Stimulated activated CD4-positive, alpha-beta T cell treated with anti-CD3 and anti-CD28 coated beads, Interleukin-15, amount 100 ng/mL, for 48 hours (primary cell): ENCODE data around the gene KIF14.
"Not testable (repeated sequence)": the region's sequence is repeated elsewhere in the genome, so short reads cannot be mapped to it uniquely, and the experiment has no call there.

Experiments used
- DNase-seq, 2 donors: peaks; one replicate each; pipeline ENCODE4 v3.0.0-alpha.2; 2020; ENCODE audit warnings: low read depth in 2 of 2

Gene KIF14

DNA sequence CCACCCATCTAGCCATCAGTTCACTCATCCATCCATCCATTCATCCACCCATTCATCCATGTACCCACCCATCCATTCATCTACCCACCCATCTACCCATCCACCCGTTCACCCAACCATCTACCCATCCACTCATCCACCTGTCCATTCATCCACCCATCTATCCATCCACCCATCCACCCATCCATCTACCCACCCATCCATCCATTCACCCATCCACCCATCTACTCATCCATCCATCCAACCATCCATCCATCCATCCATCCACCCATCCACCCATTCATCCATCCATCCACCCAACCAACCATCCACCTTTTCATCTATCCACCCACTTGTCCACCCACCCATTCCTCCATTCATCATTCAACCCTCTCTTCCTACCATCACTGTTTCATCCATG, 80.3 kb downstream of the KIF14 start:
- no peak for DNase-seq

DNA sequence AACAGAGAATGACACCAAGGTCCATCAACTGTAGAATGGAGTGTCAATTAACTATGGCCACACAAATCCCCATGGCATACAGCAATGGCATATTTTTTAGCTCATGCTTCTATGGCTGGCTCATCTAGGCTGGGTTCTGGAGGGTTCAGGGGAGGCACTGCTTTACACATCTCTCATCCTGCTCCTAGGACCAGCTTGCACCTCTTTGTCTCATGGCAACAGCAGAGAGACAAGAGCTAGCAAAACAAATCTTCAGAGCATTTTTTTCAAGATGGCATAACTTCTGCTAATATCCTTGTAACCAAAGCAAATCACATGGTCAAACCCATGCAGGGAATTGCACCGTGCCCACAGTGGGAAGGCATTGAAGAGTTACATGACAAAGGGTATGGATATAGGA, 82.4 kb downstream of the KIF14 start:
- DNase-seq, result no peak

DNA sequence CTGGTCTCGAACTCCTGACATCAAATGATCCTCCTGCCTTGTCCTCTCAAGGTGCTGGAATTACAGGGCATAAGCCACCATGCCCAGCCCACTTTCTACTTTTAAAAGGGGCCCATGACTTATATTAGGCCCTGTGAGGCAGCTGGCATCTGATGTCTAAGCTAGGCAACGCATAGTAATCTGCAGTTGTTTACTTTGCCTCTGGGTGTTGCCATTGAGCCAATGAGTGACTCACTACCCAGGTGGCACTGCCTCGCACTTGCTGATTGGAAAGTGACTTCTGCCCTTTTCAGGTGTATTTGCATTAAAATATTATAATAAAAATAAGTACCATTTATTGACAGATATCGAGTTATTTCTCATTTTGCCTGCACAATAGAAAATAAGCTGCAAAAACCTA, 84.9 kb downstream of the KIF14 start:
- peak in 1 of 2 donors; percentile 9 for DNase-seq

DNA sequence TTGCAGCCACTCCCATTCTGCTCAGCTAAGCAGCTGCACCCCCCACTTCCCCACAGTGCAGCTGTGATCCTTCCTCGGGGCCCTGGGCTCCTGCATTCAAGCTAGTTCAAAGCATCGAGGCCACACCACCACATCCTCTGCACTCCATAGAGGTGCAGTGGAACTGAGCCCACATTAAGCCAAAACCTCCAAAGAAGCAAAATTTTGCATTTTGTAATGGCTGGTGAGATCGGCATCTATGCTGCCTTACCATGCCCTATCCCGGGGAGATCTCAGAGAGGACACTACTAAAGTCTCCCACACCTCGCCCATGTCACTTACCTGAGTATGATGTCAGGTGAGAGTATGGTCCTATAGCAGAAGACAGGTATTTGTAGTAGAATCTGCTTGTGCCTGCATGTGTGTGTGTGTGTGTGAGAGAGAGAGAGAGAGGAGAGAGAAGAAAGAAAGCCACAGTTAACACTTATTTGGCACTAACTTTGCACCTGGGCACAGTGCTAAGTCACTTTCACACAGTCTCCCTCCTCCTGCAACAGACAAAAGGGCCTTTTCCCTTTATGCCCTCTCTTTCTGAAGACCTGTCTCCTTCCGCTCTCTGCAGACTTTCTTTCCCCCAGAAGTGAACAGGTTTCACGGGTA, 89.8 kb downstream of the KIF14 start:
- no peak for DNase-seq

DNA sequence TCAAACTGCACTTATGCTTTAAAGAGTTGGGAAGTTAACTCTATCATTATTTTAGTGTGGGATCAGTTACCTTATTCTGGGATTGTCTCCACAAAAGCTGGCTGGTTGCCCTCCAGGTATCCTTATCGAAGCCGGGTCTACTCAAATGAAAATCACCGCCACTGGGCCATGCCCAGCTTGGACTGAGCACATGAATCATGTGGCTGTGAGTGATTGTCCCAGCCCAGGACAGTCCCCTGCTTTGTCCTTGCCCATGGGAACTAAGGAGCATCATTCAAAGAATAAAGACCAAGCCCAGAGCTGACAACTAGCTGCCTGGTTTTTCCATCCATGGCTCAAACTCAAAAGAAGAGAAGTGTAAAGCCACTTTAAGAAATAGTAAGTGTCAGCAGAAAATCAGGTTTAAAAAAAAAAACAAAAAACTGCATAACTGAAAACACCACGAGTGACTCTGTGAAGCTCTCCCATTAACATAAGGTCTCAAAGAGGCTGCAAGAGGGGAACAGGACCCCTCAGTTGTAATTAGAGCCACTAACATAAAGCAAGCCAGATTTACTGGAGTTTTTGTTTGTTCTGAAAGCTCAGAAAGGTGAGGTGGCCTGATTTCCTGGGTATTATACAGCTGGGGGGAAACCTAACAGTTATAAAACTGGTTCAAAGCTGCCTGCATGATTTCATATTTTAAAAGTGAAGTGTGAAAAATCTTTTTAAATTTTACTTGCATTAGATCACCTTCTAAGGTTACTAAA, 91.5 kb downstream of the KIF14 start:
- DNase-seq, result no peak

DNA sequence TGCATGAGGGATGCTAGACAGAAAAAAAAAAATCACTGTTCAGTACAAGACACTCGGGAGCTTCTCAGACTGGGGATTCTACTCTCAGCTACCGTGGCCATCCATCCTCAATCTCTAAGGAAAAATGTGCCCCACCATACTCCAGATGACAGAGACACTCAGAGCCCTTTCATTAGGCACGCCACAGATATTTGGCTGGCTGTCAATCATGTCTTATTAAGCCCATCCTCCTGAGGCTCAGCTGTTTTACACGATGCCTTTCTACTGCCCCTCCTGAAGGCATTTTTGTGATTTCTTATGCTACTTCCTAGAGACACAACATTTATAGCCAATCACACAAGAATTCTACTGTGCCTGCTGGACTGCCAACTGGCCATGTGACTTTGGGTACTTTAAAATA, 92.9 kb downstream of the KIF14 start:
- DNase-seq, result no peak

DNA sequence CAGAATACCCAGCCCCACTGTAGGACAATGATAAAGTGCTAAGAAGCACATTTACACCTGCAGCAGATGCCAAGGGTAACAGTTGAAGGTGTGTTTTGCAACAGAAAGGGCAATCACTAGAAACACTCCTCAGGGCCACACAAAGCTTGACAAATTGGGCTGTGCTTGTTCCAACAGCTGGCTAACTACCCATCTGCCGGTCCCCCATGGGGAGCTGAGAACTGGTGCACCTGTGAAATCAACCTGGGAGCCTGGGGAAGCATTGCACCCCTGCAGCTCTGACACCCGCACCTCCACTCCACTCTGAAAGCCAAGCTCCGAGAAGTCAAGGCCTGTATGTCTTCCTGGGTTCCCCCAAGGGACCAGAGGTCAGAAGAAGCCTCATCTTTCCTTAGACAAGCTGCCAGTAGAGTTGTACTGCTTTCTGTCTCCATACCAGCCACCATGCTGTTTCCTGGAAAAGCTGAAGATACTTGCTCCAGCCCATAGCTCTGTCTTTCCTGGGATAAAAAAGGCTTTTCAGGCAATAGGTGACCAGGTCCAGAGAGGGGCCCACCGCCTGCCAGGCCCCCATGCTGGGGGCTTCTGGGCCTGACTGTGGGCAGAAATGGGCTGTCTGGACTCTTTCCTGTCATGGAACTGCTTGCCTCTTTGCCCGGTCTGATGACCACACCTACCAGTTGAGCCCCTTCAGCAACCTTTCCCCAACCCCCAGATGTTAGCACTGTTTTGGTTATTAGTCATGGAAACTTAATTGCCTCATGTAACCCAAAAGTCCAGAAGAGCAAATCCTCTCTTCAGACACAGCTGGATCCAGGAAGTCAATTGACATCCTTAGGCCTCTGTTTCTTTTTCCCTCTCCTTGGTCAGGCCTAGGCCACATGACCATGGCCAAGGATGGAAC, 93.6 kb downstream of the KIF14 start:
- no peak for DNase-seq

DNA sequence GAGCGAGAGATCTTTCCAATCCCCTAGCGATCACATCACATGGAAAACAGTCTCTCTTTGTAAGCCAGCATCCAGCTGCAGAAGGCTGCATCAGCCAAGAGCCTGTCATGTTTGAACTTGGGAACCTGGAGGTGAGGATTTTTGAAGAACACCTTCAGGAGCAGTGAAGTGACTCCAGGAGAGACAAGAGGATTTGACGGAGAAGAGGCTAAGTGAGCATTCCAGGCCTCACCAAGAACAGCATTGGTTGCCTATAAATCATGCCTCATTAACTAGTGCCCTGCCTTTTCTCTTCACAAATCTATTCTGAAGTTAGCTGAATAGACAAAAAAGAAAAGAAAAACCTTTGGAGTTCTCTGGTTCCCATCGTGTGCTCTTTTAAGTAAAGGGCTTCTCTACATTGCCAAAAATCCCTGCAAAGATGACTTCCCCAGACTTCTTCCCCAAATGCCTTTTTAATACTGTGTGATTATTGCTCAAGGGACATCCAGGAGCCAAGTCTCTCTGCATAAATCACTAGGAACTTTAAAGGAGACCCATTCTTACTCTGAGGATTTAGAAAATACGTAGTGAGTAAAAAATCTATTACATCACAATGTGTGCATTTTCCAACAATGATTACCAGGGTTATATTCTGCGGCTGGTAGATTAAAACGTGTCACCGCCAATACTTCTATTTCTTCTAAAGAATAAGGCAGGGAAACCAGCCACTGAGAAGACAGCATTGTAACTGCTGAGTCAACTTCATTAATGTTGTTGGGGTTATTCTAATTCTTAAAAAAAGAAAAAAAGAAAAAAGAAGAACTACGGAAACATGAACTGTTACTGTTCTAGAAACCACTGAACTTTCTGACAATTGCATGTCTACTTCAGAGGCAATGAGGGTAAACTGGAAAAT, 95.2 kb downstream of the KIF14 start:
- no peak for DNase-seq

DNA sequence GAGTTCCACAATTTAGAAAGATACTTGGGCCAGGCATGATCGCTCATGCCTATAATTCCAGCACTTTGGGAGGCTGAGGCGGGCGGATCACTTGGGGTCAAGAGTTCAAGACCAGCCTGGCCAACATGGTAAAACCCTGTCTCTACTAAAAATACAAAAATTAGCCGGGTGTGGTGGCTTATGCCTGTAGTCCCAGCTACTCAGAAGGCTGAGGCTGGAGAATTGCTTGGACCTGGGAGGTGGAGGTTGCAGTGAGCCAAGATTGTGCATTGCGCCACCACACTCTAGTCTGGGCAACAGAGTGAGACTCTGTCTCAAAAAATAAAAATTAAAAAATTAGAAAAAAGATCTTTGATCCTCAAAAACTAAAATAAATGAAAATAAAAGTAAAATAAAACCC, 96.0 kb downstream of the KIF14 start:
- DNase-seq, result not testable (repeated sequence)

DNA sequence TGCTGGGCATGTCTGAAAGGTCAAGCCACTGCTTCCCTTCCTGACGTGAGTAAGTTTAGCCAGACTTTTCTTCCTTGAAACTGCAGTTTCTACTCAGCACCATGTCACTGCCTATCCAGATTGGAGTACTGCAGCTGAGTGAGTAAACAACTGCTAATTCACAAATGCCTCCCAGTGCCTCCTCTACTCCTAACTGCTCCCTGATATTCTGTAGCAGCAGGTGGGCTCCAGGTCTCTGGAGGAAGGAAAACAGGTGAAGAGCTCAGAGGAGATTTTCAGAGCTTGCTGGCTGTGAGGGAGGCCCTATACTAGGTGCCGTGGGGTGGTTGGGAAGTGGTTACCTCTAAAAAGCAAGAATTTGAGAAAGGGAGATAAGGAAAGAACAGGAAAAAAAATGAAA, 96.5 kb downstream of the KIF14 start:
- DNase-seq, result no peak

DNA sequence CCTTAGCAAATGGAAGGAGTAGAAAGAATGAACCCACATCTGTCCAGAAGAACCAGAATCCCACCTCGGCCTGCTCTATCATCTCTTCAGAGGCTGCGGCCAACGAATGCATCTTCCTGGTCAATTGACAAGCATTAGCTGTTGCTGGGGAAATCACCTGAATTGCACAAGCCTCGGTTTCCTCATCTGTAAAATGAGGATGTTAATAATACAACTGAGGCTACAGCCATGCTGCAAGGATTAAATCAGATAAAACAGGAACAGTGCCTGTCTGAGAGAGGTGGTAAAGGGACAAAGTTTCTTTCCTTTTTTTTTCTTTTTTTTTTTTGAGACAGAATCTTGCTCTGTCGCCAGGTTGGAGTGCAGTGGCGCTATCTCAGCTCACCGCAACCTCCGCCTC, 99.8 kb downstream of the KIF14 start:
- DNase-seq, result no peak

DNA sequence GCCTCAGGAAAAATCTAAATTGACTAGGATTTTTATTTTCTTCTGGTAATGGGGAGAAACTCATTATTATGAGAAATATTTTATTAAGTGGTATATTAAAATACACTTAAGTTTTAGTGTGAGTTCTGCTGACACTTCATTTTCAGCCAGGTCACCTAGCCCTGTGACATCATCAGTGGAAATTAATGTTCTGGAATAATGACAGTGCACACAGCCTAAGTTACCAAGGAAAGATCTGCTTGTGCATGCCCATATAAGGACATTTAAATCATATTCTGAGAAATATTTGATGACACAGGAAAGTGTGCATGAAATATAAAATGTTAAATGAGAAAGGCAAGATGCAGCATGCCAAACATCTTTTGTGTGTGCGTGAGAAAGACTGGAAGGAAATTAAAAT, 102.0 kb downstream of the KIF14 start:
- DNase-seq, result no peak

DNA sequence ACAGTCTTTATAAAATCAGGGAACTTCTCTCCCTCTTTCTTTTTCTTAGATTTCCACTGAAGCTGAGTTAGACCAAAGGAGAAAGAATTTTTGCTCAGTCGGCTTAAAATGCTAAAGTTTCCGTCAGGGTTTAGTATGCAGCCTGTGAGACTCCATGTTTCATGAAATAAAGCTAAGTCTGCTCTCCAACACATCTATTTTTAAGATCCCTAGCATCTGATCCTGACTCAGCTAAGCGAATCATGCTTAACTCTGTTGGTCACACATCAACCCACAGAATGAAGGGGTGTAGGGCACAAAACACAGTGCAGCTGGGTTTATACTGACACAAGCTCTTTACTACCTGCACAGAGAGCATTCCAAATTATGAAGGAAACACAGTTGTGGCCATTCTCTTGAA, 108.4 kb downstream of the KIF14 start:
- DNase-seq, result no peak

DNA sequence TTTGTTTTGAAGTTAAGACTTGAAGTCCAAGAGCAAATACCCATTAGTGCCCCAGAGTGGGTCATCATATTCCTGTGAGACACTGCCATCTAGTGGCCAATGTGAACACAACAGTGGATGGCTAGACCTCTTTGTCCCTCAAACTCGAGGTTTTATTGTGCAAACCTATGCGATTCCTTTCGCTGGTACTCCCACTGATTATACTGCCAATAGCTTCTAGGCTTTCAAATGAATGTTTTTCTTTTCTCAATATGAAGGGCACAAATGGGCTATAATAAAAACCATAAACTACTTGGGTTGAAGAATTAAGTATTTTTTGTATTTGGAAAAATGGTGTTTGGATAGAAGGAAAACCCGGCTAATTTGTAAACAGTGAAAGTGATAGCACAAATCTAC, 110.3 kb downstream of the KIF14 start:
- peak; percentile 42 to 61 for DNase-seq

DNA sequence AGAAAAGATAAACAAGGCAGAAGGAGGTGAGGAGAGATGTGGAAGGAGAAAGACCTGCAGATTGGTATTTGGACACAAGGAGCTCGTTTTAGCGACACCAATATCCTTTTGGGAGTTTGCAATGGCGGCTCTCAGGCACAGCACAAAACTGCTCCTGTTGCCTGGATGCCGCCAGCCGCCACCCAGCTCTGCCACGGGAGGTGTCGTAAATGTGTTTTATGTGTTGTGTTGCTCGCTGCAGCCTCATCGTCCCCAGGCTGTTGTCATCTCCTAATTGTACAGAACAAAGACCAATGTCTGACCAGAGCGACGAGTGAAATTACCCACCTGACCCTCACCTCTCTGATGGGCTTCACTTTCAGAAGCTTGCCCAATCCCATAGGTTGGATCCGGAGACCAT, 114.1 kb downstream of the KIF14 start:
- DNase-seq, result no peak

DNA sequence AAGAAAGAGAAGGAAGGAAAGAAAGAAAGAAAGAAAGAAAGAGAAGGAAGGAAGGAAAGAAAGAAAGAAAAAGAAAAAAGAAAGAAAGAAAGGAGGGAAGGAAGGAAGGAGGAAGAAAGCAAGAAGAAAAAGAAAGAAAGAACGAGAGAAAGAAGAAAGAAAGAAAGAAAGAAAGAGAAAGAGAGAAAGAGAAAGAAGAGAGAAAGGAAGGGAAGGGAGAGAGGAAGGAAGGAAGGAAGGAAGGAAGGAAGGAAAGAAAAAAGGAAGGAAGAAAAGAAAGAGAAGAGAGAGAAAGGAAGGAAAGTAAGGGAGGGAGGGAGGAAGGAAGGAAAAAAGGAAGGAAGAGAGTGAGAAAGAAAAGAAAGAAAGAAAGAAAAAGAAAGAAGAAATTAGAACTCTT, 115.3 kb downstream of the KIF14 start:
- DNase-seq, result no peak
